Hepatocyte (in vitro differentiated cells): ENCODE data around the gene ST3GAL4. TPM values are rescaled to one million over a fixed set of nuclear protein-coding genes. Genes with fewer than 3 reads are reported as not detected.

Source experiments
- DNase-seq: peaks from one replicate; pipeline ENCODE4 v3.0.0-alpha.2; 2016; ENCODE audit warnings: low spot score
- H2AFZ ChIP-seq: fragments of 200-600 bp; sonication (generic); 2 replicates; pipeline ENCODE4 v1.6.0; 2016; ENCODE audit warnings: antibody characterized with exemption, mild to moderate bottlenecking
- H3K27ac ChIP-seq: fragments of 200-600 bp; sonication (generic); 2 replicates; pipeline ENCODE4 v1.5.1; 2016; ENCODE audit warnings: mild to moderate bottlenecking
- H3K27me3 ChIP-seq: fragments of 200-600 bp; sonication (generic); 2 replicates; pipeline ENCODE4 v1.6.1; 2016
- H3K36me3 ChIP-seq: fragments of 200-600 bp; sonication (generic); replicated peaks from 2 replicates; pipeline ENCODE4 v1.5.1; 2016; ENCODE audit warnings: low read depth; ENCODE audit not compliant: insufficient read depth
- H3K4me1 ChIP-seq: fragments of 200-600 bp; sonication (generic); 2 replicates; pipeline ENCODE4 v1.5.1; 2016; ENCODE audit warnings: mild to moderate bottlenecking, moderate library complexity; ENCODE audit not compliant: insufficient read depth
- H3K4me2 ChIP-seq: fragments of 200-600 bp; sonication (generic); 2 replicates; pipeline ENCODE4 v1.6.0; 2016
- H3K4me3 ChIP-seq: fragments of 200-600 bp; sonication (generic); 2 replicates; pipeline ENCODE4 v1.5.1; 2016; ENCODE audit warnings: mild to moderate bottlenecking
- H3K79me2 ChIP-seq: fragments of 200-600 bp; sonication (generic); 2 replicates; pipeline ENCODE4 v1.6.0; 2017; ENCODE audit warnings: mild to moderate bottlenecking
- H3K9me2 ChIP-seq: fragments of 200-600 bp; sonication (generic); replicated peaks from 2 replicates; pipeline ENCODE4 v1.6.0; 2017; ENCODE audit warnings: mild to moderate bottlenecking; ENCODE audit not compliant: insufficient read depth
- H3K9me3 ChIP-seq: fragments of 200-600 bp; sonication (generic); 2 replicates; pipeline ENCODE4 v1.5.1; 2016; ENCODE audit warnings: low read depth, mild to moderate bottlenecking
- H4K20me1 ChIP-seq: fragments of 200-600 bp; sonication (generic); 2 replicates; pipeline ENCODE4 v1.6.0; 2016; ENCODE audit warnings: mild to moderate bottlenecking; ENCODE audit not compliant: insufficient read depth, poor library complexity, severe bottlenecking
- CTCF ChIP-seq: fragments of 200-600 bp; sonication (generic); IDR thresholded peaks from 2 replicates; pipeline ENCODE4 v1.5.1; 2016; ENCODE audit warnings: antibody characterized with exemption, mild to moderate bottlenecking; ENCODE audit not compliant: poor library complexity
- EZH2 ChIP-seq: fragments of 200-600 bp; sonication (generic); IDR thresholded peaks from 2 replicates; pipeline ENCODE4 v1.6.1; 2016; ENCODE audit warnings: antibody characterized with exemption, mild to moderate bottlenecking, borderline replicate concordance
- EZH2phosphoT487 ChIP-seq: fragments of 200-600 bp; sonication (generic); IDR thresholded peaks from one replicate; pipeline ENCODE4 v1.6.1; 2018; ENCODE audit warnings: antibody characterized with exemption, mild to moderate bottlenecking, low read depth, moderate library complexity; ENCODE audit not compliant: unreplicated experiment, severe bottlenecking
- WGBS: methylation state at CpG from one replicate; pipeline ENCODE4 v1.1.6; 2016; ENCODE audit warnings: low lambda C conversion rate; ENCODE audit errors: missing lambda C conversion rate; 5-methylcytosine and 5-hydroxymethylcytosine counted together
- polyA plus RNA-seq: library from polyadenylated mRNA; unstranded; fragments of >200 nt; fragmentation: Nextera tagmentation; extraction: Ambion mirVana; gene quantifications from 2 replicates; pipeline ENCODE4 v1.2.1, GENCODE V29; 2016
- total RNA-seq: library from RNA; depleted of rRNA; stranded (reverse); fragments of >200 nt; gene quantifications from 2 replicates; pipeline ENCODE4 v1.2.3, GENCODE V29; 2014

The ST3GAL4 gene
- total and polyA plus RNA-seq, 2 experiments from 2014 or later, result 31.0 to 31.5 TPM

- no peak overlapping the region for H3K4me3 ChIP-seq
Observed at GRCh38 chr11:126360049-126360446, 4.6 kb downstream of the ST3GAL4 start.

GRCh38 chr11:126361400-126361799 lies 5.9 kb downstream of the ST3GAL4 start:
- Histone ChIP-seq H3K9me2 (no peaks in the 10 kb centered on the region), H2AFZ (no peak overlapping the region), H3K4me3 (no peak overlapping the region), H3K4me2 (no peak overlapping the region), H4K20me1 (no peaks in the 10 kb centered on the region), H3K36me3 (no peaks in the 10 kb centered on the region), H3K9me3 (no peaks in the 10 kb centered on the region), H3K27me3 (no peaks in the 10 kb centered on the region), H3K4me1 (peaks cover 33% of the 10 kb centered on the region), H3K27ac (no peak overlapping the region), H3K79me2 (peaks cover 45% of the 10 kb centered on the region)
- 91% methylated on average over 5 of the region's 5 CpGs for WGBS
- DNase-seq, result no peak
- no peak for TF ChIP-seq EZH2phosphoT487
- TF ChIP-seq CTCF, result no peak

More at GRCh38 chr11:126360049-126360446, 4.6 kb downstream of the ST3GAL4 start:
- Histone ChIP-seq H3K27me3 (no peaks in the 10 kb centered on the region), H3K9me3 (no peaks in the 10 kb centered on the region), H3K4me1 (peaks cover 34% of the 10 kb centered on the region), H3K27ac (peak overlapping the region; percentile 51), H4K20me1 (no peaks in the 10 kb centered on the region), H3K9me2 (no peaks in the 10 kb centered on the region), H3K4me2 (peak overlapping the region; percentile 48), H3K79me2 (peaks cover 50% of the 10 kb centered on the region), H3K36me3 (no peaks in the 10 kb centered on the region), H2AFZ (no peak overlapping the region)
- DNase-seq, result no peak
- no peak for TF ChIP-seq EZH2
- 90% methylated on average over 8 of the region's 8 CpGs for WGBS

- Histone ChIP-seq H3K9me2 (no peaks in the 10 kb centered on the region), H3K4me1 (peaks cover 19% of the 10 kb centered on the region)
Observed at GRCh38 chr11:126362879-126363655, 7.6 kb downstream of the ST3GAL4 start.

More at GRCh38 chr11:126362879-126363655, 7.6 kb downstream of the ST3GAL4 start:
- no peak for DNase-seq
- Histone ChIP-seq H4K20me1 (no peaks in the 10 kb centered on the region), H3K27ac (no peak overlapping the region), H3K27me3 (no peaks in the 10 kb centered on the region), H3K9me3 (no peaks in the 10 kb centered on the region), H3K4me2 (no peak overlapping the region), H3K36me3 (no peaks in the 10 kb centered on the region), H3K4me3 (no peak overlapping the region), H3K79me2 (peaks cover 32% of the 10 kb centered on the region), H2AFZ (no peak overlapping the region)
- TF ChIP-seq EZH2 (no peak), CTCF (no peak), EZH2phosphoT487 (no peak)
- 87% methylated on average over 9 of the region's 9 CpGs for WGBS
